Naive thymus-derived CD8-positive, alpha-beta T cell (primary cell): ENCODE data around the gene NRIP1. TPM values are rescaled to one million over a fixed set of nuclear protein-coding genes. Genes with fewer than 3 reads are reported as not detected.
"Not testable (repeated sequence)": the region's sequence is repeated elsewhere in the genome, so short reads cannot be mapped to it uniquely, and the experiment has no call there.

Source experiments
- ATAC-seq, 2 donors: fragments of 150-1000 bp; cut with Tn5 transposase in 1 of 2; sonication (Bioruptor Pico), chemical (Tn5 transposase) in 1 of 2; 1 replicate in 1 of 2; 2 replicates in 1 of 2; pipeline ENCODE4 v1.10.0; 2021; ENCODE audit warnings: mild to moderate bottlenecking in 2 of 2, moderate library complexity in 2 of 2
- POLR2A ChIA-PET: fragments of 350-600 bp; sonication (Branson Sonifier 250); formaldehyde crosslinking; loops from one replicate; lab custom pipeline; 2021; ENCODE audit warnings: antibody characterized with exemption; lab: Charles Lee
- DNase-seq, 10 donors: peaks; one replicate each; pipeline versions ENCODE4 v3.0.0 to v3.0.0-alpha.2; 2020 to 2022
- H3K27ac Mint-ChIP-seq, 10 donors: one replicate each; pipeline ENCODE4 v1.8.0; 2020 to 2022; ENCODE audit warnings: mild to moderate bottlenecking in 10 of 10, mixed read lengths in 10 of 10, moderate library complexity in 4 of 10, inconsistent platforms in 1 of 10
- H3K27me3 Mint-ChIP-seq, 5 donors: one replicate each; pipeline ENCODE4 v1.8.0; 2021 to 2022; ENCODE audit warnings: mixed read lengths in 5 of 5
- H3K36me3 Mint-ChIP-seq, 3 donors: one replicate each; pipeline ENCODE4 v1.8.0; 2020 to 2022; ENCODE audit warnings: mixed read lengths in 3 of 3, mild to moderate bottlenecking in 2 of 3, inconsistent platforms in 1 of 3
- H3K4me1 Mint-ChIP-seq, 4 donors: one replicate each; pipeline ENCODE4 v1.8.0; 2021 to 2022; ENCODE audit warnings: mixed read lengths in 4 of 4
- H3K4me3 Mint-ChIP-seq, 10 donors: one replicate each; pipeline ENCODE4 v1.8.0; 2020 to 2022; ENCODE audit warnings: mild to moderate bottlenecking in 10 of 10, mixed read lengths in 10 of 10, moderate library complexity in 6 of 10, inconsistent platforms in 1 of 10
- H3K9me3 Mint-ChIP-seq, 9 donors: one replicate each; pipeline ENCODE4 v1.8.0; 2020 to 2022; ENCODE audit warnings: mixed read lengths in 9 of 9, mild to moderate bottlenecking in 3 of 9, inconsistent platforms in 1 of 9, moderate library complexity in 1 of 9
- polyA plus RNA-seq, 3 donors: library from polyadenylated mRNA; unstranded; fragments of 300-500 nt; fragmentation: Illumina TruSeq; gene quantifications; one replicate each; pipeline ENCODE4 v1.2.3, GENCODE V29; 2021
- total RNA-seq, 8 experiments: library from RNA in 2 of 8; stranded (reverse) in 2 of 8; gene quantifications; one replicate each; pipeline ENCODE4 v1.2.3 and lab custom pipeline; 2021 to 2026

NRIP1 gene
- total and polyA plus RNA-seq, 5 experiments from 2014 or later = 26.6 to 51.3 (median 38.8) TPM

DNA sequence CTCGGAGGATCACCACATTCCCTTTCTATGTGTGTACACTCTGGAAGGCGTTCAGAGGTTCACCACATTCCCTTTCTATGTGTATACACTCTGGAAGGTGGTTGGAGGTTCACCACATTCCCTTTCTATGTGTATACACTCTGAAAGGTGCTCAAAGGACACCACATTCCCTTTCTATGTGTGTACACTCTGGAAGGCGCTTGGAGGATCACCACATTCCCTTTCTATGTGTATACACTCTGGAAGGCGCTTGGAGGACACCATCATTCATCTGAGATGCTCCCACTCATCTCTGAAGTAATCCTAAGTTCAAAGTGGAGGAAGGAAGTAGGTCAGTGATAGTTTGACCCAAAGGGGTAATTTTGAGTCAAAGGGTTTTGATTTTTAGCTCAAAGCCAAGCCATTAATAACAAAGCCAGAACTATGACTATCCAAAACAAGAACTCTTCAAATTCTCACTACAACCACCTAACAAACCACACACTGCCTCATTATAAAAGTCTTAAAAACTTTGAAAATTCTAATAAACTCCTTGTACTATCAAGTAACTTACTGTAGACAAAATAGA, 32.9 kb downstream of the NRIP1 start:
- Mint-ChIP-seq H3K27ac (peak overlapping the region in 1 of 10 donors; percentile 56), H3K9me3 (no peaks in the 10 kb centered on the region), H3K4me1 (peaks cover 18 to 64% (median 50%) of the 10 kb centered on the region in 4 donors), H3K4me3 (no peak overlapping the region), H3K27me3 (no peaks in the 10 kb centered on the region), H3K36me3 (peaks cover 0 to 9% (median 7%) of the 10 kb centered on the region in 3 donors)
- POLR2A ChIA-PET = no interaction called here
- ATAC-seq (no peak), DNase-seq (no peak)

DNA sequence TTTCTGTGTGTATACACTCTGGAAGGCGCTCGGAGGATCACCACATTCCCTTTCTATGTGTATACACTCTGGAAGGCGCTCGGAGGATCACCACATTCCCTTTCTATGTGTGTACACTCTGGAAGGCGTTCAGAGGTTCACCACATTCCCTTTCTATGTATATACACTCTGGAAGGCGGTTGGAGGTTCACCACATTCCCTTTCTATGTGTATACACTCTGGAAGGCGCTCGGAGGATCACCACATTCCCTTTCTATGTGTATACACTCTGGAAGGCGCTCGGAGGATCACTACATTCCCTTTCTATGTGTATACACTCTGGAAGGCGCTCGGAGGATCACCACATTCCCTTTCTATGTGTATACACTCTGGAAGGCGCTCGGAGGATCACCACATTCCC, 33.4 kb downstream of the NRIP1 start:
- H3K27ac Mint-ChIP-seq, POLR2A ChIA-PET, H3K27me3 Mint-ChIP-seq, H3K4me3 Mint-ChIP-seq, ATAC-seq, DNase-seq, H3K9me3 Mint-ChIP-seq, H3K36me3 Mint-ChIP-seq: not testable (repeated sequence)
- H3K4me1 Mint-ChIP-seq = peaks cover 18 to 65% (median 49%) of the 10 kb centered on the region in 4 donors

DNA sequence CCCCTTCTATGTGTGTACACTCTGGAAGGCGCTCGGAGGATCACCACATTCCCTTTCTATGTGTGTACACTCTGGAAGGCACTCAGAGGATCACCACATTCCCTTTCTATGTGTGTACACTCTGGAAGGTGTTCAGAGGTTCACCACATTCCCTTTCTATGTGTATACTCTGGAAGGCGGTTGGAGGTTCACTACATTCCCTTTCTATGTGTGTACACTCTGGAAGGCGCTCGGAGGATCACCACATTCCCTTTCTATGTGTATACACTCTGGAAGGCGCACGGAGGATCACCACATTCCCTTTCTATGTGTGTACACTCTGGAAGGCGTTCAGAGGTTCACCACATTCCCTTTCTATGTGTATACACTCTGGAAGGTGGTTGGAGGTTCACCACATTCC, 33.9 kb downstream of the NRIP1 start:
- H3K4me3 Mint-ChIP-seq = not testable (repeated sequence)

DNA sequence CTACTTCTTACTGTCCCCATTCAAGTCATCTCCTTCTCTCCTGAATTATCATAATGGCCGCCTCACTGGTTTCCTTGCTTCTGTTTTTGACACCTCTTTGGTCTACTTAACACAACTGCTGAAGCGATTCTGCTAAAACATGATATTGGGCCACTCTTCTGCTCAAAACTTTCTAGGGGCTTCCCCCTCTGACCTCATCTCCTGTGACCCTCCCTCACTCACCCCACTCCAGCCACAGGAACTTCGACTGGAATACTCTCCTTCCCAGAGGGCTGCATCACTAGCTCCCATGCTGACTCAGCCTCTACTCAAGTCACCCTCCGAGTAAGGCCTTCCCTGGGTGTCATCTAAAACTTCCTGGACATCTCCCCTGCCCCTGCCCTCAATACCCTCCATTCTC, 35.7 kb downstream of the NRIP1 start:
- Mint-ChIP-seq H3K27ac (peak overlapping the region in 2 of 10 donors; percentile 3 to 15), H3K27me3 (no peaks in the 10 kb centered on the region), H3K4me3 (peak overlapping the region in 1 of 10 donors; percentile 4), H3K9me3 (no peaks in the 10 kb centered on the region), H3K4me1 (peaks cover 21 to 52% (median 48%) of the 10 kb centered on the region in 4 donors), H3K36me3 (peaks cover 0 to 13% (median 10%) of the 10 kb centered on the region in 3 donors)
- DNase-seq = no peak
- ATAC-seq = no peak
- POLR2A ChIA-PET = no interaction called here

More for the DNA sequence above, 33.9 kb downstream of the NRIP1 start:
- H3K27ac Mint-ChIP-seq, DNase-seq, POLR2A ChIA-PET, H3K36me3 Mint-ChIP-seq, ATAC-seq, H3K27me3 Mint-ChIP-seq, H3K9me3 Mint-ChIP-seq: not testable (repeated sequence)
- H3K4me1 Mint-ChIP-seq = peaks cover 16 to 62% (median 46%) of the 10 kb centered on the region in 4 donors

DNA sequence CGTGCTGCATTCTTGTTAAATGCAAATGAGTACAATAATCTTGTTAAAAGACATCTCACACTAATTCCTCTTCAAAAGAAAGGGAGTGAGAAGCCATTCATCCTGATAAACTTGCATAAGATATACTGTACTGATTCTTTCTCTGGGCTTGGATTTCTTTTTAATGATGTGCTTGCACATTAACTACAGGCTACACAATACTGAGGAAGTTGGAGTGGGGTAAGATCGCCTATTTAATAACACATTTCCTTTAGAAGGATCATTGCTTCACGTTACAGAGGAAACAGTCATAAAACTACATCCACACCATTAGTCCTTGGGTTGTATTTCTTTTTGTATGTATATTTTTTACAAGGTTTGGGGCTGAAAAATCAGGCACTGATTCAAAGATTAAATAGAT, 36.6 kb downstream of the NRIP1 start:
- ATAC-seq (no peak), DNase-seq (no peak)
- H3K27me3 Mint-ChIP-seq = no peaks in the 10 kb centered on the region
- no peak overlapping the region for H3K4me3 Mint-ChIP-seq
- no peaks in the 10 kb centered on the region for H3K9me3 Mint-ChIP-seq
- POLR2A ChIA-PET = no interaction called here
- peak overlapping the region in 2 of 10 donors; percentile 5 to 13 for H3K27ac Mint-ChIP-seq
- H3K36me3 Mint-ChIP-seq = peaks cover 0 to 13% (median 12%) of the 10 kb centered on the region in 3 donors
- peaks cover 21 to 51% (median 47%) of the 10 kb centered on the region in 4 donors for H3K4me1 Mint-ChIP-seq

DNA sequence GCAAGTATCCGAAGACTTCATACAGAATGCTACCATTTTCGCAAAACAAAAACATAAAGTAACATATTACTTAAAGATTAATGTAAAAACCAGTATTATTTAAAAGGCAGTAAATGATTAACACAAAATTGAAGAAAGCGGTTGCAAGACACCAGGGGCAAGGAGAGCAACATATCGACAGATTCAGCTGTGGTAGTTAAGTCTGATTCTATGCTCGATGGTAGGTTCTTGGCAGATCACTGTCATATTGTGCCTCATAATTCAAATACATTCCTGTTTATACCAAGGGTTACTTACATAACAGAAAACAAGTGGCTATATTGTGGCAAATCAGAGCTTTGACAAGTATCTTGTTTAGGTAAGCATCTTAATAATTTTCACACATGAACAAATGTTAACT, 37.7 kb downstream of the NRIP1 start:
- DNase-seq (no peak), ATAC-seq (no peak)
- Mint-ChIP-seq H3K9me3 (peaks cover 0 to under 1% (median 0%) of the 10 kb centered on the region in 9 donors), H3K4me1 (peaks cover 21 to 48% (median 47%) of the 10 kb centered on the region in 4 donors), H3K4me3 (no peak overlapping the region), H3K27me3 (no peaks in the 10 kb centered on the region), H3K36me3 (peaks cover 4 to 9% (median 8%) of the 10 kb centered on the region in 3 donors), H3K27ac (no peak overlapping the region)
- POLR2A ChIA-PET = no interaction called here

DNA sequence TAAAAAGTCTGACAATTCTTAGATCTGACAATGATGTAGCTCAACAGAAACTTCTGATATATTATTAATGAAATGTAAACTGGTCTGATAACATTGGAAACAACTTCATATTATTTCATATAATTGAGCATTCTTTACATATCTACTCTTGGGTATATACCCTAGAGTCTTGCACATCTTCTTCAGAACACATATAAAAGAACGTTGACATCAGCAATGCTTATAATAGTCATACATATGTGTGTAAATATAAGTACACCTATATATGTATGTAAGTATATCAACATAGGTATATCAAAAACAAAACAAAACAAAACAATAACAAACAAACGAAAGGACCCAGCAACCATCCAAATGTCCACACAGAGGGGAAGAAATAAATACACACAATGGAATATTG, 38.4 kb downstream of the NRIP1 start:
- Mint-ChIP-seq H3K27me3 (no peaks in the 10 kb centered on the region), H3K4me3 (no peak overlapping the region), H3K9me3 (peaks cover 0 to 5% (median 0%) of the 10 kb centered on the region in 9 donors), H3K36me3 (peaks cover 7 to 10% (median 10%) of the 10 kb centered on the region in 3 donors), H3K27ac (peak overlapping the region in 1 of 10 donors; percentile 56), H3K4me1 (peaks cover 19 to 55% (median 48%) of the 10 kb centered on the region in 4 donors)
- no peak for DNase-seq
- ATAC-seq = no peak
- POLR2A ChIA-PET = no interaction called here

DNA sequence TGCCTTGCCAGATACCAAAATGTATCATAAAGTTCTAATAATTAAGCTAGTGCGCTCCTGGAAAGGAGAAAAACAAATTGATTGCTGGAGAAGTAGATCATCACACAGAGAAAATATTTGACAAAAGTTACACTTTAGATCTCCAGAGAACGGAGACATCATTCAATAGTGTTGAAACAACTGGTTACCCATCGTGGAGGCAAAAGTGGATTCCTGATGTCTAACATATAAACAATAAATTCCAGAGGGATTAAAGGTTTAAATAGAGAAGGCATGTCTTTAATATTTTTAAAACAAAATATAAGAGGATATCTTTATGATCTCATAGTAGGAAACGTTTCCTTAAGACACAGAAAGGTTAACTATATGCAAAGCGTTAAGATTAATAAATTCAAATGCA, 41.0 kb downstream of the NRIP1 start:
- no peak for ATAC-seq

DNA sequence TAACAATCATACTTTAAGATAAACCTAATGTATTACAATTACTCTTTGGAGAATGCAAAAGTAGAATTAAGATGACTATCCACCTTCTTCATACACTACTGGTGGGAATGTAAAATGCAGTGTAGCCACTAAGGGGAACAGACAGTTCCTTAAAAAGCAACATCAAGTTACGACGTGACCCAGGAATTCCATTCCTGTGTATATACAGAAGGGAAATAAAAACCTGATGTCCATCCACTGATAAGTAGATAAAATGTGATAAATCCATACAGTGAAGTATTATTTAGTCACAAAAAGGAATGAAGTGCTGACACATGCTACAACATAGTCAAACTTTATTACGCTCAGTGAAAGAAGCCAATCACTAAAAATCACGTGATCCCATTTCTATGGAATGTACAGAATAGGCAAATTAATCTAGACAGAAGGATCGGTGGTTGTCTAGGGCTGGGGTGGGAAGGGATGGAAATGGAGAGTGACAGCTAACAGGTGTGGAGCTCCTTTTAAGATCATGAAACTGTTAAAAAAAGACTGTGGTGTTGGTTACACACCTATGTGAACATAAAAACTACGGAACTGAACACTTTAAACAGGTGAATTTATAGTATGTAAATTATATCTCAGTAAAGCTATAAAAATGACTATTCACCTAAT, 42.1 kb downstream of the NRIP1 start:
- H3K36me3 Mint-ChIP-seq = peaks cover 7 to 10% (median 7%) of the 10 kb centered on the region in 3 donors
- no peaks in the 10 kb centered on the region for H3K27me3 Mint-ChIP-seq
- DNase-seq (no peak), ATAC-seq (no peak)
- H3K4me1 Mint-ChIP-seq = peaks cover 17 to 51% (median 50%) of the 10 kb centered on the region in 4 donors
- no peak overlapping the region for H3K4me3 Mint-ChIP-seq
- peaks cover 0 to 5% (median 0%) of the 10 kb centered on the region in 9 donors for H3K9me3 Mint-ChIP-seq
- no peak overlapping the region for H3K27ac Mint-ChIP-seq
- POLR2A ChIA-PET = no interaction called here

More for the DNA sequence above, 41.0 kb downstream of the NRIP1 start:
- H3K27ac Mint-ChIP-seq = no peak overlapping the region
- H3K9me3 Mint-ChIP-seq = peaks cover 0 to 5% (median 0%) of the 10 kb centered on the region in 9 donors
- peaks cover 7 to 10% (median 7%) of the 10 kb centered on the region in 3 donors for H3K36me3 Mint-ChIP-seq
- POLR2A ChIA-PET = no interaction called here
- H3K4me1 Mint-ChIP-seq = peaks cover 11 to 50% (median 48%) of the 10 kb centered on the region in 4 donors
- no peaks in the 10 kb centered on the region for H3K27me3 Mint-ChIP-seq
- no peak for DNase-seq
- H3K4me3 Mint-ChIP-seq = no peak overlapping the region

DNA sequence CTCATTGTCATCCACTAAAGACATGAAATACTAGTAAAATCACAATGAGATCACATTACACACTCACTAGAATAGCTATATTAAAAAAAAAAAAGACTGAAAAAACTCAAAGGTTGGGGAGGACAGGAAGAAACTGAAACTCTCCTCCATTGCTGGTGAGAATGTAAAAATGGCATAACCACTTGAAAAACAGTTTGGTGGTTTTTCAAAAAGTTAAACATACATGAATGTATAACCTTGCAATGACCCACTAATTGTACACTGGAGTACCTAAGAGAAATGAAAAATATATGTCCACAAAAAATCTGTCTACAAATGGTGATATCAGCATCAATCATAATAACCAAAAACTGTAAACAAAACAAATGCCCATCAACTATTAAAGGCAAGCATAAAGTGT, 44.0 kb downstream of the NRIP1 start:
- Mint-ChIP-seq H3K9me3 (peaks cover 0 to 5% (median 0%) of the 10 kb centered on the region in 9 donors), H3K4me1 (peaks cover 16 to 47% (median 42%) of the 10 kb centered on the region in 4 donors), H3K36me3 (peaks cover 5 to 10% (median 7%) of the 10 kb centered on the region in 3 donors), H3K27me3 (no peaks in the 10 kb centered on the region), H3K27ac (peak overlapping the region in 3 of 10 donors; percentile 10 to 57 (median 21)), H3K4me3 (peak overlapping the region in 3 of 10 donors; percentile 11 to 24 (median 13))
- POLR2A ChIA-PET = no interaction called here
- no peak for DNase-seq
- peak in 1 of 2 donors; percentile 18 for ATAC-seq

DNA sequence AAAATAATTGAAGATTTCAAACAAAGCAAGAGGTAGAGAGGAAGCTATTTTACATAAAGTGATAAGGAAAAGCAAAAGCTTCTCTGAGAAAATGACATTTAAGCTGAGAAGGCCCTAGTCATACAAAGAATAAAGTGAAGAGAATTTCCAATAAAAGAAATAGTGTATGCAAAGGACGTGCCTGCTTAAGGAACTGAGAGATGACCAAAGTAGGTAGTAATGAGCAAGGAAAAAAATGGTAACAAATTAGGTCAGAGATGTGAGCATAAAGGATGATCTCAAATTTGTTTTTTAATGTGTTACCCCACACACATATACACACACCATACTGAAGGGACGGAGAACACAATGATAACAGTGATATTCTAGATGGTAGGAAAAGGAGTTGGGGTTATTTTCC, 46.4 kb downstream of the NRIP1 start:
- POLR2A ChIA-PET = no interaction called here
- Mint-ChIP-seq H3K4me1 (peaks cover 9 to 36% (median 31%) of the 10 kb centered on the region in 4 donors), H3K9me3 (peaks cover 0 to 5% (median 0%) of the 10 kb centered on the region in 9 donors), H3K27me3 (no peaks in the 10 kb centered on the region), H3K27ac (peak overlapping the region in 2 of 10 donors; percentile 11 to 18), H3K4me3 (no peak overlapping the region), H3K36me3 (peaks cover 8 to 13% (median 10%) of the 10 kb centered on the region in 3 donors)
- ATAC-seq (no peak), DNase-seq (no peak)

DNA sequence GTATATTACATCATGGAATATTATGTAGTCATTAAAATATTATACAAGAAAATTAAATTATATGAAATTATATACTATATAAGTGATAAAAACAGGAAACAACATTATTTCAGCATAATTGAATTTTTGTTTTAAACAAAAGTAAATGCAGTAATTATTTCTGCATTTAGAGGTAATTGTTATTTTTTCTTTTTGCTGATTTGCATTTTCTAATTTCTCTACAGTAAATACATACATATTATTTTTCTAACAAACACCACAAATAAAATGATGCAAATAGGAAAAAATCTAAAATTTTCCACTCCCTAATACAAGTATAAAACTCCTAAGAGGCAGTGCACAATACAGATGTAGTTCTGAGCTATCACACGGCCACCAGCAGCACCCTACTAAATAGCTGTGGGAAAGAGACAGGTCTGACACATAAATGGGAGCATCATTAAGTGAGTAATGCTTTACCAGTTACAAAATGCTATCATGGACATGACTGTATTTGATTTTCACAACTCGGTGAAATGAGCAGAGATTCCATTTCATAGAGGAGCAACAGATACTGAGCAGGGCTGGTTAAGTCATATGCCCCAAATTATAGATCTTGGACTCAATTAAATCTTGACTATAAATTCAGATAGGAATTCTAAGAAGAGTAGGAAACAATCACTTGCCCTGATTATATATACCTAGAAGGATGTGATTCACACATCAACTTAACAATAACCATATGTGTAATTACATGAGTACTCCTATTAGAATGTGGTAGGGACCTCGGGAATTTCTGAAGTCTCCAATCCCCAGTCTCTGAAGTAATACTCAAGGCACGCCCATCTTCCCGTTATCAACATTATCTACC, 49.0 kb downstream of the NRIP1 start:
- ATAC-seq (no peak), DNase-seq (no peak)
- H3K27ac Mint-ChIP-seq = peak overlapping the region in 1 of 10 donors; percentile 59
- no peaks in the 10 kb centered on the region for H3K9me3 Mint-ChIP-seq
- POLR2A ChIA-PET = no interaction called here
- no peak overlapping the region for H3K4me3 Mint-ChIP-seq
- peaks cover 0 to 10% (median 8%) of the 10 kb centered on the region in 3 donors for H3K36me3 Mint-ChIP-seq
- H3K4me1 Mint-ChIP-seq = peaks cover 7 to 23% (median 17%) of the 10 kb centered on the region in 4 donors
- H3K27me3 Mint-ChIP-seq = no peaks in the 10 kb centered on the region
